OCI-LY7 (cell line): ENCODE results near the gene SLC2A6.

Source experiments
- CTCF ChIP-seq: fragments of 200-600 bp; sonication (generic); conservative IDR thresholded peaks from 2 replicates; pipeline ENCODE4 v1.5.1; 2014; ENCODE audit warnings: mild to moderate bottlenecking, antibody characterized with exemption, low read length, moderate library complexity, mixed read lengths
- EZH2phosphoT487 ChIP-seq: fragments of 200-600 bp; sonication (generic); IDR thresholded peaks from 2 replicates; pipeline ENCODE4 v1.6.1; 2018; ENCODE audit warnings: low read depth, borderline replicate concordance, mild to moderate bottlenecking, mixed run types, antibody characterized with exemption, low read length, moderate library complexity, mixed read lengths

- no peak for TF ChIP-seq CTCF
- no peak for TF ChIP-seq EZH2phosphoT487
Observed at GRCh38 chr9:133449760-133450159, 29.1 kb downstream of the SLC2A6 start.
